ENCODE measurements around the gene ICAM1.

ICAM1 gene

GRCh38 chr19:10285393-10285792 lies 14.5 kb downstream of the ICAM1 start:
- DNase-seq, result no peak
- WGBS (ENCODE audit: extremely low coverage, insufficient coverage, insufficient read length), result no CpG with 5 or more reads among the region's 4 CpGs
- H3K18ac ChIP-seq (ENCODE audit: low read length), result no peak overlapping the region
- H3K79me2 ChIP-seq (ENCODE audit: control insufficient read depth, insufficient read depth, low read length, poor library complexity), result no peaks in the 10 kb centered on the region
- no peak overlapping the region for H4K8ac ChIP-seq (ENCODE audit: low read depth, low read length)
- H4K12ac ChIP-seq (ENCODE audit: low read depth, low read length), result no peak overlapping the region
- H3K9ac ChIP-seq (ENCODE audit: low read length), result no peak overlapping the region
- peaks cover 36% of the 10 kb centered on the region for H3K27me3 ChIP-seq (ENCODE audit: insufficient read depth, low read length)
- no peak overlapping the region for H3K27ac ChIP-seq (ENCODE audit: low read depth, low read length)
- H3K4me3 ChIP-seq (ENCODE audit: low read depth, low read length), result peak overlapping the region; percentile 34
- no peaks in the 10 kb centered on the region for H3K79me1 ChIP-seq (ENCODE audit: low read length)
- H2BK12ac ChIP-seq (ENCODE audit: low read length), result no peak overlapping the region
- no peak overlapping the region for H2BK120ac ChIP-seq (ENCODE audit: insufficient read depth, low read length, poor library complexity)
- H2BK5ac ChIP-seq (ENCODE audit: low read depth, low read length, poor library complexity), result no peak overlapping the region
- no peak overlapping the region for H3K4ac ChIP-seq (ENCODE audit: low read depth, low read length)
- H3K4me2 ChIP-seq (ENCODE audit: low read length), result no peak overlapping the region
- peaks cover 0 to 2% of the 10 kb centered on the region in 2 experiments for H3K36me3 ChIP-seq (ENCODE audit: control insufficient read depth in 1 of 2, insufficient read depth in 2 of 2, low read length in 2 of 2)
- H2AK5ac ChIP-seq (ENCODE audit: low read length), result no peak overlapping the region
- H3K9me3 ChIP-seq (ENCODE audit: insufficient read depth, low read depth, low read length), result peaks cover 19% of the 10 kb centered on the region
- H3K14ac ChIP-seq (ENCODE audit: low read length), result no peak overlapping the region
- H3K23ac ChIP-seq (ENCODE audit: low read length), result no peak overlapping the region
- no peak overlapping the region for H2AFZ ChIP-seq (ENCODE audit: insufficient read depth, low read length, poor library complexity)
- H4K91ac ChIP-seq (ENCODE audit: low read depth, low read length), result no peak overlapping the region
- H3K4me1 ChIP-seq (ENCODE audit: control insufficient read depth in 1 of 2, insufficient read depth in 2 of 2, low read length in 2 of 2), result peaks cover 8 to 10% of the 10 kb centered on the region in 2 experiments

GRCh38 chr19:10286803-10287737 lies 16.1 kb downstream of the ICAM1 start, which contains the start of gene ICAM4:
ICAM4 (plus strand) TSS chr19:10286955; CDS start chr19:10287013, 58 bp downstream.
- no peaks in the 10 kb centered on the region for H3K79me1 ChIP-seq (ENCODE audit: low read length)
- H3K14ac ChIP-seq (ENCODE audit: low read length), result no peak within 1 kb of the TSS
- peaks cover 0 to 2% of the 10 kb centered on the region in 2 experiments for H3K36me3 ChIP-seq (ENCODE audit: control insufficient read depth in 1 of 2, insufficient read depth in 2 of 2, low read length in 2 of 2)
- peaks cover 53% of the 10 kb centered on the region for H3K27me3 ChIP-seq (ENCODE audit: insufficient read depth, low read length)
- H2BK120ac ChIP-seq (ENCODE audit: insufficient read depth, low read length, poor library complexity), result no peak within 1 kb of the TSS
- peak within 1 kb of the TSS; percentile 62 for H3K4me3 ChIP-seq (ENCODE audit: low read depth, low read length)
- no peak within 1 kb of the TSS for H4K12ac ChIP-seq (ENCODE audit: low read depth, low read length)
- H2BK5ac ChIP-seq (ENCODE audit: low read depth, low read length, poor library complexity), result no peak within 1 kb of the TSS
- H3K4ac ChIP-seq (ENCODE audit: low read depth, low read length), result no peak within 1 kb of the TSS
- no peak within 1 kb of the TSS for H4K8ac ChIP-seq (ENCODE audit: low read depth, low read length)
- peaks cover 21% of the 10 kb centered on the region for H3K9me3 ChIP-seq (ENCODE audit: insufficient read depth, low read depth, low read length)
- H3K4me1 ChIP-seq (ENCODE audit: control insufficient read depth in 1 of 2, insufficient read depth in 2 of 2, low read length in 2 of 2), result peaks cover 12 to 17% of the 10 kb centered on the region in 2 experiments
- no peak within 1 kb of the TSS for H2AFZ ChIP-seq (ENCODE audit: insufficient read depth, low read length, poor library complexity)
- no peak within 1 kb of the TSS for H3K18ac ChIP-seq (ENCODE audit: low read length)
- no peak within 1 kb of the TSS for H4K91ac ChIP-seq (ENCODE audit: low read depth, low read length)
- H3K9ac ChIP-seq (ENCODE audit: low read length), result no peak within 1 kb of the TSS
- H3K27ac ChIP-seq (ENCODE audit: low read depth, low read length), result no peak within 1 kb of the TSS
- no peak within 1 kb of the TSS for H3K4me2 ChIP-seq (ENCODE audit: low read length)
- WGBS (ENCODE audit: extremely low coverage, insufficient coverage, insufficient read length), result no CpG with 5 or more reads among the region's 59 CpGs
- no peak within 1 kb of the TSS for H3K23ac ChIP-seq (ENCODE audit: low read length)
- H2BK12ac ChIP-seq (ENCODE audit: low read length), result no peak within 1 kb of the TSS
- no peak within 1 kb of the TSS for H2AK5ac ChIP-seq (ENCODE audit: low read length)
- H3K79me2 ChIP-seq (ENCODE audit: control insufficient read depth, insufficient read depth, low read length, poor library complexity), result no peaks in the 10 kb centered on the region
- DNase-seq, result peak in 1 of 2 donors; percentile 35

GRCh38 chr19:10288662-10289166 lies 17.8 kb downstream of the ICAM1 start:
- Histone ChIP-seq H4K8ac (ENCODE audit: low read depth, low read length) (no peak overlapping the region), H2AK5ac (ENCODE audit: low read length) (no peak overlapping the region), H3K4me3 (ENCODE audit: low read depth, low read length) (no peak overlapping the region), H3K14ac (ENCODE audit: low read length) (no peak overlapping the region), H3K79me2 (ENCODE audit: control insufficient read depth, insufficient read depth, low read length, poor library complexity) (no peaks in the 10 kb centered on the region), H3K27ac (ENCODE audit: low read depth, low read length) (no peak overlapping the region), H3K4me1 (ENCODE audit: control insufficient read depth in 1 of 2, insufficient read depth in 2 of 2, low read length in 2 of 2) (peaks cover 17 to 24% of the 10 kb centered on the region in 2 experiments), H3K4ac (ENCODE audit: low read depth, low read length) (no peak overlapping the region), H4K91ac (ENCODE audit: low read depth, low read length) (no peak overlapping the region), H3K36me3 (ENCODE audit: control insufficient read depth in 1 of 2, insufficient read depth in 2 of 2, low read length in 2 of 2) (peaks cover 0 to 2% of the 10 kb centered on the region in 2 experiments), H3K9ac (ENCODE audit: low read length) (no peak overlapping the region), H3K79me1 (ENCODE audit: low read length) (no peaks in the 10 kb centered on the region), H2BK5ac (ENCODE audit: low read depth, low read length, poor library complexity) (no peak overlapping the region), H3K9me3 (ENCODE audit: insufficient read depth, low read depth, low read length) (peaks cover 35% of the 10 kb centered on the region), H3K23ac (ENCODE audit: low read length) (no peak overlapping the region), H2BK12ac (ENCODE audit: low read length) (no peak overlapping the region), H3K4me2 (ENCODE audit: low read length) (peak overlapping the region; percentile 46), H4K12ac (ENCODE audit: low read depth, low read length) (no peak overlapping the region), H2AFZ (ENCODE audit: insufficient read depth, low read length, poor library complexity) (peak overlapping the region; percentile 27), H3K18ac (ENCODE audit: low read length) (no peak overlapping the region), H3K27me3 (ENCODE audit: insufficient read depth, low read length) (peaks cover 69% of the 10 kb centered on the region), H2BK120ac (ENCODE audit: insufficient read depth, low read length, poor library complexity) (no peak overlapping the region)
- WGBS (ENCODE audit: extremely low coverage, insufficient coverage, insufficient read length), result no CpG with 5 or more reads among the region's 23 CpGs
- peak in 1 of 2 donors; percentile 39 for DNase-seq

GRCh38 chr19:10289167-10289835 lies 18.4 kb downstream of the ICAM1 start:
- Histone ChIP-seq H3K9ac (ENCODE audit: low read length) (no peak overlapping the region), H3K9me3 (ENCODE audit: insufficient read depth, low read depth, low read length) (peaks cover 40% of the 10 kb centered on the region), H3K79me2 (ENCODE audit: control insufficient read depth, insufficient read depth, low read length, poor library complexity) (no peaks in the 10 kb centered on the region), H2AFZ (ENCODE audit: insufficient read depth, low read length, poor library complexity) (peak overlapping the region; percentile 27), H3K4ac (ENCODE audit: low read depth, low read length) (no peak overlapping the region), H2BK5ac (ENCODE audit: low read depth, low read length, poor library complexity) (no peak overlapping the region), H3K27ac (ENCODE audit: low read depth, low read length) (no peak overlapping the region), H4K91ac (ENCODE audit: low read depth, low read length) (no peak overlapping the region), H3K4me1 (ENCODE audit: control insufficient read depth in 1 of 2, insufficient read depth in 2 of 2, low read length in 2 of 2) (peaks cover 17 to 24% of the 10 kb centered on the region in 2 experiments), H3K14ac (ENCODE audit: low read length) (no peak overlapping the region), H4K12ac (ENCODE audit: low read depth, low read length) (no peak overlapping the region), H2AK5ac (ENCODE audit: low read length) (no peak overlapping the region), H3K36me3 (ENCODE audit: control insufficient read depth in 1 of 2, insufficient read depth in 2 of 2, low read length in 2 of 2) (peaks cover 0 to 2% of the 10 kb centered on the region in 2 experiments), H3K4me2 (ENCODE audit: low read length) (peak overlapping the region; percentile 46), H3K23ac (ENCODE audit: low read length) (no peak overlapping the region), H3K27me3 (ENCODE audit: insufficient read depth, low read length) (peaks cover 75% of the 10 kb centered on the region), H4K8ac (ENCODE audit: low read depth, low read length) (no peak overlapping the region), H3K79me1 (ENCODE audit: low read length) (no peaks in the 10 kb centered on the region), H2BK12ac (ENCODE audit: low read length) (no peak overlapping the region), H3K18ac (ENCODE audit: low read length) (no peak overlapping the region), H2BK120ac (ENCODE audit: insufficient read depth, low read length, poor library complexity) (no peak overlapping the region), H3K4me3 (ENCODE audit: low read depth, low read length) (no peak overlapping the region)
- no CpG with 5 or more reads among the region's 50 CpGs for WGBS (ENCODE audit: extremely low coverage, insufficient coverage, insufficient read length)
- peak in 1 of 2 donors; percentile 60 for DNase-seq

Measured in trophoblast cell (in vitro differentiated cells and primary cell).